Lower lobe of right lung (tissue), 2 donors: ENCODE data around the gene OR10A3. TPM values are rescaled to one million over a fixed set of nuclear protein-coding genes. Genes with fewer than 3 reads are reported as not detected.

ENCODE experiments used
- ATAC-seq, 2 donors: fragments of 200-7000 bp; cut with Tn5 transposase; one replicate each; pipeline ENCODE4 v1.9.1; 2020 to 2022; ENCODE audit warnings: mild to moderate bottlenecking in 2 of 2, moderate library complexity in 2 of 2
- DNase-seq: peaks from one replicate; pipeline ENCODE4 v3.0.0-alpha.2; 2020
- H3K27ac ChIP-seq: fragments of 200-600 bp; one replicate; pipeline ENCODE4 v1.8.0; 2022
- H3K27me3 ChIP-seq: fragments of 200-600 bp; one replicate; pipeline ENCODE4 v1.8.0; 2022; ENCODE audit warnings: low read depth
- H3K36me3 ChIP-seq: fragments of 200-600 bp; one replicate; pipeline ENCODE4 v1.8.0; 2022; ENCODE audit warnings: mild to moderate bottlenecking
- H3K4me1 ChIP-seq: fragments of 200-600 bp; one replicate; pipeline ENCODE4 v1.8.0; 2022
- H3K4me3 ChIP-seq: fragments of 200-600 bp; one replicate; pipeline ENCODE4 v1.8.0; 2022; ENCODE audit warnings: mild to moderate bottlenecking
- H3K9me3 ChIP-seq: fragments of 200-600 bp; one replicate; pipeline ENCODE4 v1.8.0; 2022
- intact Hi-C: fragments of 100-400 bp; cut with DNase I; formaldehyde crosslinking; loops from one replicate; pipeline ENCODE4 v1.11.0; 2022
- total RNA-seq: library from RNA; stranded (reverse); fragmentation: NEBNext Ultra II Directional; extraction: Animal tissue kit (Norgen Biotek cat#: 25700); gene quantifications from one replicate; pipeline ENCODE4 v1.2.1, GENCODE V29; 2021
- TF ChIP-seq, protein P1 (sequence below): fragments of 200-600 bp; IDR thresholded peaks from one replicate; pipeline ENCODE4 v1.8.0; 2022; ENCODE audit warnings: antibody characterized with exemption, mild to moderate bottlenecking
- donor health status: DM: no; HTN: yes; CAD: no; lungs with severe emphysema.

Gene OR10A3
- total RNA-seq, 1 donor from 2014 or later = not detected

DNA sequence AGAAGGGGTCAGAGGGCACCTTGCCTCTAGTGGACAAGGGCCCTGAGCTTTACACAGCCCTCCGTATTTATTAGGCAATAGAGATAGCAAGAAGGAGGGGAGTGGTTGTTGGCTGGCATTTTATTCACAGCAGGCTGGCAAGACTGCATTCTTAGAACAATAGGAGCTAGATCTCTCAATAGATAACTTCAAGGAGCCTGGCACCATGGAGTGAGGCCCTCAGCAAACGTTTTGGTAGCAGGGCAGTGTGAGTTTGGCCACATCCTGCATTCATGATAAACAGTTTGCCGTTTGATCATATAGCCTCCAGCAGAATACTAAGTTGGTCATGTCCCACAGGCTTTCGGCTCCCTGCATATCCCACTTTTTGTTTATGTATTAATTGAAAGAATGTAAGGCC lies 42.1 kb downstream of the OR10A3 start:
- no peak for ATAC-seq
- no peak for DNase-seq
- H3K4me1 ChIP-seq = no peaks in the 10 kb centered on the region
- H3K4me3 ChIP-seq = no peak overlapping the region
- no peaks in the 10 kb centered on the region for H3K9me3 ChIP-seq
- TF ChIP-seq, protein P1, sequence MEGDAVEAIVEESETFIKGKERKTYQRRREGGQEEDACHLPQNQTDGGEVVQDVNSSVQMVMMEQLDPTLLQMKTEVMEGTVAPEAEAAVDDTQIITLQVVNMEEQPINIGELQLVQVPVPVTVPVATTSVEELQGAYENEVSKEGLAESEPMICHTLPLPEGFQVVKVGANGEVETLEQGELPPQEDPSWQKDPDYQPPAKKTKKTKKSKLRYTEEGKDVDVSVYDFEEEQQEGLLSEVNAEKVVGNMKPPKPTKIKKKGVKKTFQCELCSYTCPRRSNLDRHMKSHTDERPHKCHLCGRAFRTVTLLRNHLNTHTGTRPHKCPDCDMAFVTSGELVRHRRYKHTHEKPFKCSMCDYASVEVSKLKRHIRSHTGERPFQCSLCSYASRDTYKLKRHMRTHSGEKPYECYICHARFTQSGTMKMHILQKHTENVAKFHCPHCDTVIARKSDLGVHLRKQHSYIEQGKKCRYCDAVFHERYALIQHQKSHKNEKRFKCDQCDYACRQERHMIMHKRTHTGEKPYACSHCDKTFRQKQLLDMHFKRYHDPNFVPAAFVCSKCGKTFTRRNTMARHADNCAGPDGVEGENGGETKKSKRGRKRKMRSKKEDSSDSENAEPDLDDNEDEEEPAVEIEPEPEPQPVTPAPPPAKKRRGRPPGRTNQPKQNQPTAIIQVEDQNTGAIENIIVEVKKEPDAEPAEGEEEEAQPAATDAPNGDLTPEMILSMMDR = no peak
- no peaks in the 10 kb centered on the region for H3K27me3 ChIP-seq
- no peaks in the 10 kb centered on the region for H3K36me3 ChIP-seq
- intact Hi-C loops = no loop called here
- no peak overlapping the region for H3K27ac ChIP-seq

DNA sequence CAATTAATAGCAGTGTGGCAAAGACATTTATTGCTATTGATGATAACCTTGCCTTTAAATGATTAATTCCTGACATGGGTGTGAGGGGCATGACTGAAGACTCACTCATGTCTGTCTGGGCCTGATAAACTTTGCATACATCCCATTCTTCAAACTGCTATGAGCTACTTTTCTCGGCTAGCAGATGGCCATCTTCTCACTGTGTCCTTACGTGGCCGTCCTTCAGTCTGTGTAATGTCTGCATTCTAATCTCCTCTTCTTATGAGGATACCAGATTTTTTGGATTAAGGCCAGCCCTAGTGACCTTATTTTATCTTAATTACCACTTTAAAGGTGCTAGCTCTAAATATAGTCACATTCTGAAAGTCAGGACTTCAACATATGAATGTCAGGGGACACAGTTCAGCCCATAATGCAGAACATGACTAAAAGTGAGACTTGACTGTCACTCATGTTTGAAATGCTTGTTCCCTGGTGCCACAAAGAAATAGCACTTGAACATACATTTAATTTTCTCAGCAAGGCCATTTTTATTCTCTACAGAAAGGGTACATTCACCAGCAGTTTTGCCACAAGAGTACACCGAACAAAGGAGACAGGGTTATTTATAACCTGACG lies 42.7 kb downstream of the OR10A3 start:
- intact Hi-C loops = no loop called here
- ATAC-seq = no peak
- no peaks in the 10 kb centered on the region for H3K9me3 ChIP-seq

DNA sequence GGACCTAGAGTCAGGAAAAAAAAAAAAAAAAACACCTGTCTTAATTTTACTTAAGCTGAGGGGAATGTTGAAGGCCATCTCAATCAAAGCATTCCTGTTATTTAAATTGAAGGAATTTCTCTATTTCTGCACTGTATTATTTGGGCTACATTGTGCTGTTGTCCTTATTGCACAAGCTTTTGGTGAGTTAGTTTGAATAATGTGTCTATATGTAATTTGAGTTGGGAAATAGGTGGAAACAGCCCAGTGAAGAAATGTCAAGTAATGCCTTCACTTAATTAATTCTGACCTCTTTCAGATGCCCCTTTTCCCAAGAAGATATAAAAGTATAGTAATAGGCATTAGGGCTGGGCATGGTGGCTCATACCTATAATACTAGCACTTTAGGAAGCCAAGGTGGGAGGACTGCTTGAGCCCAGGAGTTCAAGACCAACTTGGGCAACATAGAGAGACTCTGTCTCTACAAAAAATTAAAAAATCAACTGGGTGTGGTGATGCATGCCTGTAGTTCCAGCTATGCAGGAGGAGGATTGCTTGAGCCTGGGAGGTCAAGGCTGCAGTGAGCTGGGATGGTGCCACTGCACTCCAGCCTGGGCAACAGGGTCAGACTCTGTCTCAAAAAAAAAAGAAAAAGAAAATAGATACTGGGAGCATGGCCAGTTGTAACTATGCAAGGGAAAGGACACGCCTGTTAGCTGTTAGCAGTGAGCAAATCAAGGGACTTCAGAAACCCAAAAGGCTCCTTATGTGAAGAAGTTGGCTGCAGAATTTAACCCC lies 45.3 kb downstream of the OR10A3 start:
- Histone ChIP-seq H3K27me3 (no peaks in the 10 kb centered on the region), H3K36me3 (no peaks in the 10 kb centered on the region), H3K4me3 (no peak overlapping the region), H3K9me3 (no peaks in the 10 kb centered on the region), H3K27ac (no peak overlapping the region), H3K4me1 (peaks cover 13% of the 10 kb centered on the region)
- TF ChIP-seq, protein P1 = no peak
- intact Hi-C loops = no loop called here
- DNase-seq (no peak), ATAC-seq (no peak)

More for the DNA sequence above, 42.7 kb downstream of the OR10A3 start:
- Histone ChIP-seq H3K36me3 (no peaks in the 10 kb centered on the region), H3K4me1 (no peaks in the 10 kb centered on the region), H3K27me3 (no peaks in the 10 kb centered on the region), H3K27ac (no peak overlapping the region), H3K4me3 (no peak overlapping the region)
- no peak for DNase-seq
- TF ChIP-seq, protein P1 = no peak

DNA sequence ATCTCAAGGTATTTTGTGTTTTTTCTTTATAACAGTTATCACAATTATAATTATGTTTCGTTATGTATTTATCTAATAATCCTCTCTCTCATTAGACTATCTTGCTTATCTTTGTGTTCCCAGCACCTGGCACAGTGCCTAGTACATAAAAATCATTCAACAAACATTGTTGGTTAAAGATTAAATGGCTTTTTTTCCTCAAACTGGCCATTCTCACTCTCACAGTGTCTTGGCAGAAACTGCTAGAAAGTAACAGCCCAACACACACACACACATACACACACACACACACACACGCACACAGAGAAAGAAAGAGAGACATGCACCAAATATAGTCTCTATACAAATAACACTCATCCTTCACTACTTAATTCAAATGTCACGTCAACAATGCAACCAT lies 47.3 kb downstream of the OR10A3 start:
- H3K36me3 ChIP-seq = no peaks in the 10 kb centered on the region
- H3K4me1 ChIP-seq = peaks cover 13% of the 10 kb centered on the region
- intact Hi-C loops = loop anchor here (5.0 kb wide), 1 partner anchor 93 kb away; the partner anchor contains the start of gene EIF3F
- H3K4me3 ChIP-seq = no peak overlapping the region
- no peaks in the 10 kb centered on the region for H3K27me3 ChIP-seq
- ATAC-seq (no peak), DNase-seq (no peak)
- H3K27ac ChIP-seq = no peak overlapping the region
- H3K9me3 ChIP-seq = no peaks in the 10 kb centered on the region
- TF ChIP-seq, protein P1 = no peak

DNA sequence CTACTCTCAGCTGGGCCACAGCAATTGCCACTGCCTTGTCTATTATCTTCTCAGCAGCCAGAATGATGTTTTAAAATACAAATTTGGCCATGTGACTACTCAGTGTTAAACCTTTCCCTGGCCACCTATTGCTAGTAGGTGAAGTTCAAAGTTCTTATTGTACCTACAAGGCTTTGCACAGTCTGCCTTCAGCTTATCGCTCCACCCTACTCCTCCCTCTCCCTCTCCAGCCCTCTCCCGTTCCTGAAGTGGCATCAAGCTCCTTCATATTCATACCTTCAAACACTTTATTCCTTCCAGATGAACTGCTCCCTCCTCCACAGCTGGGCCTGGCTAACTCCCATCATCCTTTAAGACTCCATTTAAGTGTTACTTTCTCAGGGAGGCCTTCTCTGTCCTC lies 47.7 kb downstream of the OR10A3 start:
- H3K4me3 ChIP-seq = no peak overlapping the region
- intact Hi-C loops = loop anchor here (5.0 kb wide), 1 partner anchor 94 kb away; the partner anchor contains the start of gene EIF3F
- no peaks in the 10 kb centered on the region for H3K27me3 ChIP-seq
- H3K36me3 ChIP-seq = no peaks in the 10 kb centered on the region
- H3K27ac ChIP-seq = no peak overlapping the region
- peak; percentile 84 to 89 for ATAC-seq
- H3K4me1 ChIP-seq = peaks cover 13% of the 10 kb centered on the region
- TF ChIP-seq, protein P1 = no peak
- DNase-seq = no peak
- no peaks in the 10 kb centered on the region for H3K9me3 ChIP-seq
